Keratinocyte (primary cell): ENCODE data around the gene PLG.

ENCODE experiments used
- CTCF ChIP-seq, 3 experiments: IDR thresholded peaks in 1 of 3; conservative IDR thresholded peaks in 1 of 3; optimal IDR thresholded peaks in 1 of 3; 2 replicates in 2 of 3; 3 replicates in 1 of 3; pipeline versions ENCODE3 to v1.5.1; 2011; ENCODE audit warnings: low read length in 3 of 3, mild to moderate bottlenecking in 3 of 3, moderate library complexity in 2 of 3, control low read depth in 1 of 3, inconsistent platforms in 1 of 3; ENCODE audit not compliant: insufficient read depth in 2 of 3; ENCODE audit errors: extremely low read depth in 1 of 3
- EZH2 ChIP-seq: IDR thresholded peaks from one replicate; pipeline ENCODE4 v1.6.1; 2012; ENCODE audit warnings: inconsistent platforms, mild to moderate bottlenecking, low read length, moderate library complexity

- no peak for TF ChIP-seq CTCF (optimal IDR thresholded peaks at IDR 0.05 in 1 of 3, IDR thresholded peaks at IDR 0.05 in 1 of 3, conservative IDR thresholded peaks at IDR 0.05 in 1 of 3; ENCODE audit: extremely low read depth in 1 of 3, insufficient read depth in 2 of 3, low read length in 3 of 3)
- TF ChIP-seq EZH2, result no peak
These were observed 39.6 kb upstream of the PLG start for GRCh38 chr6:160662429-160662828.
